ENCODE results near the gene AKNA. TPM values are rescaled to one million over a fixed set of nuclear protein-coding genes. Genes with fewer than 3 reads are reported as not detected.

The AKNA gene
- total RNA-seq, 2 donors from 2014 or later, result 23.8 to 32.4 TPM

DNA sequence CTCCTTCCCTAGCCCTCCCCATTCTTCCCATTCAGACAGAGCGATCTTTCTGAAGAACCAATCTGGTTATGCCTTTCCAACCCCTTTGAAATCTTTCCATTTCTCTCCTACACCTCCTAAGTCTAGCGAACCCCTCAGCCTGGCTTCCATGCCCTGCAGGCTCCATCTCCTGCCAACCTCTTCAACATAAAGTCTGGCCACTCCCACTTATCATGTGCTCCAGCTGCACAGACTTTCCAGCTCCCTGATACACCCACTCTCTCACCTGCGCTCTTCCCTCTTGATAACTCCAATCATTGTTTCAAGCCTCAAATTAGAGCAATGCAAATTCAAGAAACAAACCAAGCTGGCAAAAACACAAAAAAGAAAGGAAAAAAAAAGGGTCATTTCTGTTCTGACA, 68.6 kb downstream of the AKNA start:
- DNase-seq (ENCODE audit: low spot score), result peak; percentile 4
- intact Hi-C loops (cut with DNase I), result no loop called here

DNA sequence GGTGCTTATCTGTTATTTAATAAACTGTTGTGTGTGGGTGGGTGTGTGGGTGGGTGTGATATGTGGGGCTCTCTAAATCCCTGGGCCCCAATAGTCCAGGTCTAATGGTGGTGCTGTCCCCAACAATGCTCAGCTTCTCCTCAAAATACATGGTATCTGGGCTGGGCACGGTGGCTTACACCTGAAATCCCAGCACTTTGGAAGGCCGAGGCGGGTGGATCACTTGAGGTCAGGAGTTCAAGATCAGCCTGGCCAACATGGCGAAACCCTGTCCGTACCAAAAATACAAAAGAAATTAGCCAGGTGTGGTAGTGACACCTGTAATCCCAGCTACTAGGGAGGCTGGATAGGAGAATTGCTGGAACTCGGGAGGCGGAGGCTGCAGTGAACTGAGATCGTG, 69.4 kb downstream of the AKNA start:
- intact Hi-C loops (cut with DNase I), result no loop called here
- peak; percentile 18 for DNase-seq (ENCODE audit: low spot score)

DNA sequence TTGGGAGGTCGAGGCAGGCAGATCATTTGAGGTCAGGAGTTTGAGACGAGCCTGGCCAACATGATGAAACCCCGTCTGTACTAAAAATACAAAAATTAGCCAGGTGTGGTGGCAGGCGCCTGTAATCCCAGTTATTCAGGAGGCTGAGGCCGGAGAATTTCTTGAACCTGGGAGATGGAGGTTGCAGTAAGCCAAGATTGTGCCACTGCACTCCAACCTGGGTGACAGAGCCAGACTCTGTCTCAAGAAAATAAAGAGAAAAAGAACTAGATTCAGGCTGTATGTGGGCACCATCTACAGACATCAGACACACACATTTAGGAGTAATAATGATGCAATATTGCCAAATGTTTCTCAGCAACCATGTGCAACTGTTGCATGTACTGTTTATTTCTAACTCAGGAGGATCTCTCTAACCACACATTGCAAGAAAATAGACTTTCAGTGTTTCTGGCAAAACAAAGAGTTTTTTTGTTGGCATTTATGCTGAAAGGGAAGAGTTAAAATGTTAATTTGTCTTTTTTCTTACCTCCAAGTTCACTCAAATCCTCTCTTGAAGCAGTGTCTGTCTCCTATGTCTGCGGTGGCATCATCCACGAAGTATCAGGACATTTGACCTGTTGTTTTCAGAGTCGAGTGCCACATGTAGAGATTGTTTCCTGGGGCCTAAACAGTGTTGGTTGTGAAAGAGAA, 70.0 kb downstream of the AKNA start:
- intact Hi-C loops (cut with DNase I), result no loop called here
- DNase-seq (ENCODE audit: low spot score), result no peak

DNA sequence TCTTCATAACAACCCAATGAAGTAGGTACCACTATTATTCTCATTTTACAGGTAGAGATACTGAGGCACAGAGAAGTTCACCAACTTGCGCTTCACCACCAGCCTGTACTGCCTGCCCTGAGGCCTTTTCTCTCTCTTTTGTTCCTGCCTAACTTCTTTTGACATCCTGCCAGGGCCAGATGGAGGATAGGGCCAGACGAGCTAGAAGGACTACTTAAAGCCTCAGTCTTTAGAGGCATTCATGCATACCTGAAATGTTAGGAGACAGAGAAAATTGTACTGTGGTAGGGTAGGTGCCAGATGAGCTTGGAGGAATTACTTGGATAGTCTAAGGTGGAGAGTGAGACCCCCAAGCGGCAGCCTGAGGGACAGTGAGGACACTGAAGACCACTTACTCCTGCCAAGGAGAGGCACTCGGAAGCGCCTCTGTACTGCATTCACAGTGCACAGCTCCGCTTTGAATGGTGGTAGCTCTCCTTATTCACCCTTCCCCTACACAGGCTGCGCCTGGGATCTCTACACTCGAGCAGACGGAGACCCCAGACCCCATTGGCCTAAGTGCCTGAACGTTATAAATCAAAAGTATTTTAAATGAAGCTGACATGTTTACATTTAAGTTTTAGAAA, 71.1 kb downstream of the AKNA start:
- intact Hi-C loops (cut with DNase I), result no loop called here
- peak; percentile 38 for DNase-seq (ENCODE audit: low spot score)

DNA sequence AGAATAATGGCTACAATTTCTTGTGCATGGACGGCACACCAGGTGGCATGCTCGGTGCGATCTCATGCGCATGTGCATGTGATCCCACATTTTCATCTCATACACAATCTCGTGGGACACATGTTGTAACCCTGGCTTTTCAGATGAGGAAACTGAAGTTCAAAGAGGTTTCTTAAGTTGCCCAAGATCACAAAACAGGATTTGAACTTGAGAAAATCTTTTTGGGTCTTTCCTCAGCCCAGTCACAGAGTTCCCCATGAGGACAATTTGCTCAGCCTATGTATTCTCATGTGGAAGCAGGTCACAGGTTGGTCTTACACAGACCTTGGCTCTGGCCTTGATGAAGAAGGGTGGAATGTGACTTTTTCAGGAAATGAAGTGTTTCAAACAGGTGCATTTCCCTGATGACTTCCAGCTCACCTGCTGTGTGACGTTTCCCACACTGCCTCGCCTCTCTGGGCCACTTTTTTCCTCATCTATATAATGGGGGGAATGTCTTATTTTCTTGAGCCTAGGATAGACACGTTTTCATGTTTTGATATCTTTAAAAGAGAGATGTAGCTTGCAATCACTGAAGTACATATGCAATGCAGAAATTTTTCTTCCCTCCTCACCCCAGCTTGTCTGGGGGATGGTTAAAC, 71.9 kb downstream of the AKNA start:
- DNase-seq (ENCODE audit: low spot score), result peak; percentile 14
- intact Hi-C loops (cut with DNase I), result no loop called here

DNA sequence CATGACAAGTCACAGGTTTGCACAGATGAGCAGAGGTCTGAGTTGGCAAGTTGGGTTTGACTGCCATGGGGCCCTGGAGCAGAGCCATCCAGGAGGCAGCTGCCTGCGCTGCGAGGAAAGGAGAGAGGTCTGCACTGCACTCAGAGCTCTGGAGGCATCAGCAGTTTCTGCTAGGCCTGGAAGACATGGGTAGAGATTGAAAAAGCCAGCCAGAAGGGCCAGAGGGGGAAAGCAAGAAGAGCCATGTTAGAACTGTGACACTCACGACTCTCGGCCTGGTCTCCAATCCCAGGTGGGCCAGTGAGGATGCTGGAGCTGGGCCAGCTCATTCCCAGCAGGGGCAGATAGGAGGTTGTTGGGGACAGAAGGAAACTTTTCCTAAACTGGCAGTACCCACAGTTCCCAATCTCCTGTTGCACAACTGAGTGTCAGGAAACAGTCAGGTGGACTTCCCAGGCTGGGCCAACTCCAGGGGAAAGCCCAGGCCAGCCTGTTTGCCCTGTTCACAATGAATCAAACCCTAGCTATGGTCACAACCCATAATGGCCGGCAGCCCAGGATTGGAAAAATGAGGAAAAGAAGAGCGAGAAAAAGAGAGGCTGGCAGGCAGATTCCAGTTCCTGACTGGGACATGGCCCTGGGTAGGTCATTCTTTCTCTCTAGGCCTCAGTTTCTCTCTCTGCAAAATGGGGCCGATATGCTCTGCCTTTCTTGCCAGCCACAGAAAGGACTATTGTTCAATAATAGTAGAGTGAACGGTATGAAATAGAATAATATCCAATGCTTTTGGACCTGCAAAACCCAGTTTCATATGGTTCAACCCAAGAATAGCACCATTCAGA, 72.7 kb downstream of the AKNA start:
- peak; percentile 73 for DNase-seq (ENCODE audit: low spot score)
- intact Hi-C loops (cut with DNase I), result no loop called here

GRCh38 chr9:114314256-114314867, 73.4 kb downstream of the AKNA start:
- intact Hi-C loops (cut with DNase I), result no loop called here
- DNase-seq (ENCODE audit: low spot score), result peak; percentile 20

GRCh38 chr9:114313186-114313585, 74.6 kb downstream of the AKNA start:
- DNase-seq (ENCODE audit: low spot score), result peak; percentile 10
- intact Hi-C loops (cut with DNase I), result no loop called here

- DNase-seq (ENCODE audit: low spot score), result peak; percentile 57
- intact Hi-C loops (cut with DNase I), result no loop called here
These were observed 75.3 kb downstream of the AKNA start for GRCh38 chr9:114312513-114312875.

GRCh38 chr9:114311571-114312512, 75.9 kb downstream of the AKNA start:
- intact Hi-C loops (cut with DNase I), result no loop called here
- DNase-seq (ENCODE audit: low spot score), result peak; percentile 62

DNA sequence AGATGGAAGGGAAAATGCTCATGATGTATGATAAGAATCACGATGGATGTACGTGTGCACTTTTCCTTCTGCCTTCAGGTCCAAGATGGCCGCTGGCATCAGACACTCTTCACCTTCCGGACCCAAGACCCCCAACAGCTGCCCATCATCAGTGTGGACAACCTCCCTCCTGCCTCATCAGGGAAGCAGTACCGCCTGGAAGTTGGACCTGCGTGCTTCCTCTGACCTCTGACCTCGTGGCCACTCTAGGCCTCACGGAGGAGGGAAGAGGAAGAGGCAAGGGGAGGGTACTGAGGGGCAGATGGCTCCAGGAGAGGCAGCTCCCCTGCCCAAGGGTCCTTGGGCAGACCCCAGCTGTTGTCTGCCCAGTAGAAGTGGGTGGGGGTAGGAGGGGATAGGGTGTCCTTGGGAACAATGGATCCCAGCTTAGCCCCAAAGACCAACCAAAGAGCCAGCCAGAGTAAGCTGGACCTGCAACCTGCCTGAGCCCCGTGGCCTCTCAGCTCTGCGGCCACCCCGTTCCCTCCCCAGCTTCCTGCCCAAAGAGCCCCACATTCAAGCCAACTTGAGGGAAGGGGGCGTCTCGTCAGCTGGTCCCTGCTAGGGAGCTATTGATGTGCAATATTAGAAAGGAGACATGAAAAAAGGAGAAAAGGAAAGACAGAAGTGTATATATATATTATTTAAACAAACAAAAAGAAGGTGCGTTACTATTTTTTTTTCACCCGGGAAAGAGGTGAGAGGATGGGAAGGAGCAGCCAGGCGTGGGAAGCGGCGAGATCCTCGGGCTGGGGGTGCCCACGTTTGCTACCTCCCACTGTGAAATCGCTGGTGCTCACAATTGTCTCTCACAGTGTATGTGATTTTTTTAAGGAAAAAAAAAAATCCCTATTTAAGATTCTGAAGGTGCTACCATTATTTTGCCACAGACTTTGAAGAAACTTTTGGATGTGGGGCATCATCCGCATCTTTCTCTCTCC, 77.0 kb downstream of the AKNA start:
- DNase-seq (ENCODE audit: low spot score), result peak; percentile 59
- intact Hi-C loops (cut with DNase I), result no loop called here

- intact Hi-C loops (cut with DNase I), result no loop called here
- peak; percentile 79 for DNase-seq (ENCODE audit: low spot score)
These were observed 78.7 kb downstream of the AKNA start for GRCh38 chr9:114309096-114309495.

DNA sequence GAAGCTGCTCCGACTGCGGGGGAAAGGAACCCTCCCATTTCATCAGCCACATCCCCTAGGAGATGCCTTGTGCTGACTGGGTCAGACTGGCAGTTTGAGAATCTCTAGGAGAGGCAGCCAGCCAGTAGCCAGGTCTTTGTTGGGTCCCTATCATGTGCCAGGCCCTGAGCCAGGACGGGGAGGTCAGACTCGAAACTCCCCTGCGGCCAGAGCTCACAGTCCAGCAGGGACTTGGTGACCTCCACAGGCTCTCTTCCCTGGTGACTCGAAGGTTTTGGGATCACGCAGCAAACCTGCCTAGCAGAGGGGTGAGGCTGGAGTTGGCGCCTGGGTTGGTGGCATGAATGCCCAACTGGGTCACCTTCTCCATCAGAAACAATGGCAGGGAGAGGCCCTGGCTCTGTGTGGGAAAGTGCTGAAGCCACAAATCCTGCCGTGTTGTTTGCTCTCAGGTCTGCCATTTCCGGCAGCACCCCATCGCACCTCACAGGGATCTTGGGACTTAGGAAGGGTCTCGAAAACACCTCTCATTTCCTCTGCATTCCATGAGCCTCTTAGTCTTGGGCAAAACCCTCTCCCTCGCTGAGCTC, 79.3 kb downstream of the AKNA start:
- DNase-seq (ENCODE audit: low spot score), result peak; percentile 70
- intact Hi-C loops (cut with DNase I), result no loop called here

GRCh38 chr9:114307899-114308267, 79.9 kb downstream of the AKNA start:
- peak; percentile 63 for DNase-seq (ENCODE audit: low spot score)

GRCh38 chr9:114304416-114305188, 83.2 kb downstream of the AKNA start:
- DNase-seq (ENCODE audit: low spot score), result peak; percentile 61
- intact Hi-C loops (cut with DNase I), result no loop called here

More at GRCh38 chr9:114307899-114308267, 79.9 kb downstream of the AKNA start:
- intact Hi-C loops (cut with DNase I), result no loop called here

DNA sequence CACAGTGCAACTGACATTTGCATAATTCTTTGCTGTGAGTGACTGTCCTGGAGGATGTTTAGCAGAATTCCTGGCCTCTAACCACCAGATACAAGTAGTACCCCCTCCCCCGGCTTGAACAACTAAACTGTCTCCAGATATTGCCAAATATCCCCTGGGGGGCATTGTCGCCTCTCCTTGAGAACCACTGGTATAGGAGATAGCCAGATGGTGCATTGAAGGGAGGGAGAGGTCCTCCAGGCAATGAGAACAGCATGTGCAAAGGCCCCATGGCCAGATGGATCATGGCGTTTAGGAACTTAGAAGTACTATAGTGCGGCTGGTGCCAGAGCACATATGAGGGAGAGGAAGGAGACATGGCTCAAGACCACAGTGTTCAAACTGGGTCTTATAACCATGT, 83.8 kb downstream of the AKNA start:
- peak; percentile 31 for DNase-seq (ENCODE audit: low spot score)
- intact Hi-C loops (cut with DNase I), result no loop called here
